HEK293 (cell line): ENCODE results near the gene CPT1A.

ENCODE experiments used
- CTCF ChIA-PET: fragments of 350-600 bp; formaldehyde crosslinking; extraction: SDS; loops from one replicate; lab custom pipeline; 2021; ENCODE audit warnings: antibody characterized with exemption; lab: Yijun Ruan, JAX
- POLR2A ChIA-PET: fragments of 300-600 bp; formaldehyde crosslinking; extraction: SDS; loops from one replicate; lab custom pipeline; 2020; ENCODE audit warnings: antibody characterized with exemption, inconsistent platforms; lab: Yijun Ruan, JAX
- H3K27ac ChIP-seq: fragments of 200-500 bp; sonication (Bioruptor generic); 2 replicates; pipeline ENCODE4 v1.5.1; 2014; ENCODE audit warnings: low read depth, low read length, control low read depth, inconsistent platforms; ENCODE audit errors: extremely low read depth
- H3K36me3 ChIP-seq, 2 experiments: fragments of 200-500 bp in 1 of 2; sonication (Bioruptor generic) in 1 of 2; 1 replicate in 1 of 2; 2 replicates in 1 of 2; pipeline ENCODE4 v1.5.1; 2014 to 2017; ENCODE audit warnings: inconsistent platforms in 2 of 2, low read length in 2 of 2; ENCODE audit not compliant: control insufficient read depth in 2 of 2, insufficient read depth in 1 of 2
- H3K4me1 ChIP-seq: fragments of 200-500 bp; sonication (Bioruptor generic); 2 replicates; pipeline ENCODE4 v1.5.1; 2014; ENCODE audit warnings: mild to moderate bottlenecking, low read length, inconsistent platforms; ENCODE audit not compliant: control insufficient read depth, insufficient read depth
- H3K4me3 ChIP-seq: 2 replicates; pipeline ENCODE4 v1.5.1; 2011; ENCODE audit warnings: low read depth, mild to moderate bottlenecking, control low read depth, low read length, moderate library complexity
- H3K9me3 ChIP-seq: fragments of 200-500 bp; sonication (Bioruptor generic); 2 replicates; pipeline ENCODE4 v1.5.1; 2014; ENCODE audit warnings: low read depth, low read length, inconsistent platforms; ENCODE audit not compliant: control insufficient read depth, insufficient read depth
- FEZF1 ChIP-seq: fragments of 450-650 bp; formaldehyde crosslinking; IDR thresholded peaks from 2 replicates; pipeline ENCODE4 v1.5.1; 2016; ENCODE audit warnings: missing biosample characterization, missing genetic modification characterization
- HOXC10 ChIP-seq: sonication (generic); formaldehyde crosslinking; IDR thresholded peaks from 2 replicates; pipeline ENCODE4 v1.8.1; 2023; ENCODE audit warnings: mild to moderate bottlenecking, missing genetic modification reagents
- INSM2 ChIP-seq: fragments of 450-650 bp; formaldehyde crosslinking; IDR thresholded peaks from 2 replicates; pipeline ENCODE4 v1.5.1; 2016; ENCODE audit warnings: missing biosample characterization, missing genetic modification characterization
- PRDM6 ChIP-seq: fragments of 450-650 bp; formaldehyde crosslinking; IDR thresholded peaks from 2 replicates; pipeline ENCODE4 v1.5.1; 2017; ENCODE audit warnings: missing biosample characterization, missing genetic modification characterization
- SCRT2 ChIP-seq: fragments of 450-650 bp; formaldehyde crosslinking; IDR thresholded peaks from 2 replicates; pipeline ENCODE4 v1.5.1; 2016; ENCODE audit warnings: missing biosample characterization, missing genetic modification characterization
- ZBTB20 ChIP-seq: fragments of 450-650 bp; formaldehyde crosslinking; IDR thresholded peaks from 2 replicates; pipeline ENCODE4 v1.5.1; 2016; ENCODE audit warnings: missing biosample characterization, missing genetic modification characterization
- ZNF114 ChIP-seq: fragments of 450-650 bp; formaldehyde crosslinking; IDR thresholded peaks from 2 replicates; pipeline ENCODE4 v1.5.0; 2017; ENCODE audit warnings: missing biosample characterization, missing genetic modification characterization
- ZNF148 ChIP-seq: fragments of 450-650 bp; formaldehyde crosslinking; IDR thresholded peaks from 2 replicates; pipeline ENCODE4 v1.5.0; 2017; ENCODE audit warnings: missing biosample characterization, missing genetic modification characterization, borderline replicate concordance
- ZNF174 ChIP-seq: fragments of 450-650 bp; formaldehyde crosslinking; IDR thresholded peaks from 2 replicates; pipeline ENCODE4 v1.5.0; 2017; ENCODE audit warnings: missing biosample characterization, mild to moderate bottlenecking, missing genetic modification characterization
- ZNF518A ChIP-seq: fragments of 450-650 bp; formaldehyde crosslinking; conservative IDR thresholded peaks from 2 replicates; pipeline ENCODE4 v1.5.1; 2016; ENCODE audit warnings: low read depth, missing biosample characterization, missing genetic modification characterization
- ZNF580 ChIP-seq: fragments of 450-650 bp; formaldehyde crosslinking; IDR thresholded peaks from 2 replicates; pipeline ENCODE4 v1.5.1; 2016; ENCODE audit warnings: missing biosample characterization, missing genetic modification characterization
- ZNF624 ChIP-seq: fragments of 450-650 bp; formaldehyde crosslinking; IDR thresholded peaks from 2 replicates; pipeline ENCODE4 v1.5.1; 2017; ENCODE audit warnings: missing biosample characterization, missing genetic modification characterization
- ZNF654 ChIP-seq: fragments of 450-650 bp; formaldehyde crosslinking; IDR thresholded peaks from 2 replicates; pipeline ENCODE4 v1.5.1; 2016; ENCODE audit warnings: low read depth, missing biosample characterization, missing genetic modification characterization
- TF ChIP-seq, protein P1 (sequence below): fragments of 450-650 bp; formaldehyde crosslinking; optimal IDR thresholded peaks from 2 replicates; pipeline ENCODE3; 2016; ENCODE audit warnings: missing biosample characterization, mild to moderate bottlenecking, missing genetic modification characterization
- TF ChIP-seq, protein P2 (sequence below): fragments of 450-650 bp; formaldehyde crosslinking; IDR thresholded peaks from 2 replicates; pipeline ENCODE4 v1.5.1; 2016; ENCODE audit warnings: missing biosample characterization, missing genetic modification characterization

CPT1A gene

GRCh38 chr11:68839911-68840641, 1.6 kb downstream of the CPT1A start:
- TF ChIP-seq SCRT2 (tag by site-specific recombination) (peak; percentile 37), ZBTB20 (tag by site-specific recombination) (peak; percentile 19; the same call in 1 of the 2 replicates), ZNF114 (tag by site-specific recombination) (no peak)
- H3K4me1 ChIP-seq: peaks cover 3% of the 10 kb centered on the region; the same call in 1 of the 2 replicates
- peaks cover 0 to 2% of the 10 kb centered on the region in 2 experiments; a peak in 1 of 3 replicates for H3K36me3 ChIP-seq
- H3K4me3 ChIP-seq: no peak overlapping the region
- no peak overlapping the region for H3K27ac ChIP-seq
- POLR2A ChIA-PET: interaction anchor here (0.5 kb wide), 1 partner anchor 152 kb away, joined by 7 read pairs; no protein-coding TSS in a partner anchor
- CTCF ChIA-PET: no interaction called here
- no peaks in the 10 kb centered on the region for H3K9me3 ChIP-seq

DNA sequence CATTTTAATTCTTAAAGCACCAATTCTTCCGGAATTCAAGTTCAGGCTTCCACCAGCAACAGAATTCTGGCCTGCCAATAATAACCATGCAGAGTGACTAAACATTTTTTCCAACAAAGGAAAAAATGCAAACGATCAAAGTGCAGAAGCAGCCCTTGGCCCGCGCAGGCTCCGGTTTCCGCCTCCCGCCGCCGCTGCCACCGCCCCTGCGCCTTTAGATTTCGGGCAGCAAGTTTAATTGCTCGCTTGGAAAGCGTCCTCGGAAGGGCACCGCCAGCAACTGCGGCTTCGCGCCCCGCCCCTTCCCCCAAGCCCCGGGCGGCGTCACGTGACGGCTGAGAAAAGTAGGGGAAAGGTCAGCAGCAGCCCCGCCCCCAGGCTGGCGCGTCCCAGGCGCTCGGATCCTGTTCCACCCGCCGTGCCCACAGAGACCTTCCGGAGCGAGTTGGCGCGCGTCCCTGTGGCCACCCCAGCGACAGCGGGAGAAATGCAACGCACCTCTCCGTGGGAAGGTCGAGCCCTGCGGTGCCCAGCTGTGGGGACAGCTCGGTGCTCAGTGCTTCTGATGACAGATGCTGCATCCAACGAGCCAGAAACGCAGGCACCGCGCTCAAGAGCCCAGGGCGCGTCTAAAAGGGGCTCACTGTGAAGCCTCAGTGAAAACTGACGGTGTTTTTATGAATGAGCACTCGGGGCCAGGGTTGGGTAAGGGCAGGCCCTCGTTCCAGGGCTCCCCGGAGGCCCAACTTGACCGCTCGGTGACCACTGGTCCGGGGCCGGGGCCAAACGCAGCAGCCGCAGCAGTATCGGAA, 2.5 kb downstream of the CPT1A start:
- Histone ChIP-seq H3K27ac (peak overlapping the region; percentile 70), H3K4me3 (peak overlapping the region; percentile 28), H3K9me3 (no peaks in the 10 kb centered on the region), H3K36me3 (peaks cover 0 to 2% of the 10 kb centered on the region in 2 experiments; a peak in 1 of 3 replicates), H3K4me1 (peaks cover 3% of the 10 kb centered on the region; the same call in 1 of the 2 replicates)
- POLR2A ChIA-PET: no interaction called here
- CTCF ChIA-PET: interaction anchor here (0.8 to 0.9 kb wide), 2 partner anchors 19 to 38 kb away, joined by 3 to 5 read pairs; no protein-coding TSS in a partner anchor
- TF ChIP-seq FEZF1 (tag by site-specific recombination): 0 out of 2 replicates have a peak, but pooled peaks have one; percentile 31
- TF ChIP-seq ZNF580 (tag by site-specific recombination): no peak
- TF ChIP-seq ZNF174: no peak
- no peak for TF ChIP-seq HOXC10 (CRISPR knock-in tag)
- TF ChIP-seq ZNF114 (tag by site-specific recombination): no peak
- TF ChIP-seq, protein P1, sequence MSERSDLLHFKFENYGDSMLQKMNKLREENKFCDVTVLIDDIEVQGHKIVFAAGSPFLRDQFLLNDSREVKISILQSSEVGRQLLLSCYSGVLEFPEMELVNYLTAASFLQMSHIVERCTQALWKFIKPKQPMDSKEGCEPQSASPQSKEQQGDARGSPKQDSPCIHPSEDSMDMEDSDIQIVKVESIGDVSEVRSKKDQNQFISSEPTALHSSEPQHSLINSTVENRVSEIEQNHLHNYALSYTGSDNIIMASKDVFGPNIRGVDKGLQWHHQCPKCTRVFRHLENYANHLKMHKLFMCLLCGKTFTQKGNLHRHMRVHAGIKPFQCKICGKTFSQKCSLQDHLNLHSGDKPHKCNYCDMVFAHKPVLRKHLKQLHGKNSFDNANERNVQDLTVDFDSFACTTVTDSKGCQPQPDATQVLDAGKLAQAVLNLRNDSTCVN (tag by site-specific recombination): peak; percentile 89
- TF ChIP-seq ZNF148 (tag by site-specific recombination): no peak
- no peak for TF ChIP-seq ZNF624
- no peak for TF ChIP-seq PRDM6 (tag by site-specific recombination)
- TF ChIP-seq ZNF518A (tag by site-specific recombination): no peak
- TF ChIP-seq ZNF654 (tag by site-specific recombination): no peak
- TF ChIP-seq, protein P2, sequence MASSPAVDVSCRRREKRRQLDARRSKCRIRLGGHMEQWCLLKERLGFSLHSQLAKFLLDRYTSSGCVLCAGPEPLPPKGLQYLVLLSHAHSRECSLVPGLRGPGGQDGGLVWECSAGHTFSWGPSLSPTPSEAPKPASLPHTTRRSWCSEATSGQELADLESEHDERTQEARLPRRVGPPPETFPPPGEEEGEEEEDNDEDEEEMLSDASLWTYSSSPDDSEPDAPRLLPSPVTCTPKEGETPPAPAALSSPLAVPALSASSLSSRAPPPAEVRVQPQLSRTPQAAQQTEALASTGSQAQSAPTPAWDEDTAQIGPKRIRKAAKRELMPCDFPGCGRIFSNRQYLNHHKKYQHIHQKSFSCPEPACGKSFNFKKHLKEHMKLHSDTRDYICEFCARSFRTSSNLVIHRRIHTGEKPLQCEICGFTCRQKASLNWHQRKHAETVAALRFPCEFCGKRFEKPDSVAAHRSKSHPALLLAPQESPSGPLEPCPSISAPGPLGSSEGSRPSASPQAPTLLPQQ (tag by site-specific recombination): peak; percentile 77; the same call in 1 of the 2 replicates
- no peak for TF ChIP-seq INSM2 (tag by site-specific recombination)
